ENCODE data around the gene ATP2B1. TPM values are rescaled to one million over a fixed set of nuclear protein-coding genes. Genes with fewer than 3 reads are reported as not detected.

Gene ATP2B1
- 46.8 and 65.4 TPM in 2 replicates for total RNA-seq

GRCh38 chr12:89708565-89709156 lies at the start of gene ATP2B1:
TSS of gene ATP2B1 (minus strand) at chr12:89708838. CDS start at chr12:89655886, 52,952 bp downstream.

Other genes starting within 250 kb of the ATP2B1 start
- gene GALNT4, start 184.0 kb downstream of the ATP2B1 start, total RNA-seq = 7.4 and 13.4 TPM in 2 replicates
- gene POC1B, start 182.8 kb downstream of the ATP2B1 start, total RNA-seq = 16.2 and 16.4 TPM in 2 replicates